NCI-H2107 treated with DMSO at 0.1 percent for 48 hours (cell line): ENCODE measurements around the gene VPS8.

Experiments
- DNase-seq: peaks from one replicate; lab custom pipeline; 2025; ENCODE audit not compliant: unreplicated experiment; lab: John Stamatoyannopoulos, UW

Gene VPS8

DNA sequence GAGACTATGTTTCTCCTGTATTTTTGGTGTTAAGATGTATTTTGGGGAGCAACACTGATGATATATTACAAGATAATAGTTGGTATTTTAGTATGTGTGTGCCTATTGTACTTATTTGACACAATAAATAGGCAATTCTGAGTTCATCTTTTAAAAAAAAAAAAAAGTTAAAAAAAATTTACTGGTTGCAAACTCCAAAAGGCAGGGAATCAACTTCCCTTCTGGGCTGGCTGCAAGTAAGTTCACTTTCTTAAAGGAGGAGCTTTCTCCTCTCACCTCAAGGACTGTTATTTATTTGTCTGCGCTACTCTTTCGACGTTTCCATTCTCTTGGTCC is 335 bp upstream of the VPS8 start:
- DNase-seq = no peak

DNA sequence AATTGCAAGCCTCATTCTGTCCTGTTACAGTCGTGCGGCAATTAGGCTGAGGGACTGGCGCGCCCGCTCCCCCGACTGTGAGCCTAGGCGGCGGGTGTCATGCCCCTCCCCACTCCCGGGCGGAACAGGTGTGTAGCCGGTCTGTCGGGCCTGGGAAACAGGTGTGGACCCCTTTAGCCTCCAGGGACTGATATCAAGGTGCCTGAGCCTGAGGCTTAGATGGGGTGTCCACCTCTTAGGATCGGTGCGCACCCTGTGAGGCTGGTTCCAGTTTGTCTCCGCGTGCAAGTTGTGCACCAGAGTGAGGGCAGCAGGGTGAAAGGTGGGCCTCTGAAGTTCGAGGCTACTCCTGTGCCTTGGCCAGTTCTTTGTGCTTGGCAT is 686 bp downstream of the VPS8 start:
- DNase-seq = no peak

DNA sequence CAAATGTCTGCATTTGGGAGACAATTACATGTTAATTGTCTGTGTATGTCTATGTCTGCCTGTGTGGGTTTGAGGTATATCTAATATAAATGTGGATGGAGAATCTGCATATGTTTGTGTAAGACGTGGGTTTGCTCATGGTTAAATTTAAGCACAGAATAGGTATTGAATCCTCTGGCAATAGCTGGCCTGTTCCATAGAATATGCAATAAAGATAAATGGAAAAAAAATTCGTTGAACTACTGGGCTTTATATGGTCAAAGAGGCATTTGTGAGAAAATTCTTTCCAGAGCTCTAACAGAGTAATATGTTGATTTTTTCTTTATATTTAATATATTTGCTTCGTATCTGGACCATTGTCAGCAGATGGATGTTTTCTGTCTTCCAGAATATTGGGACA is 1.4 kb downstream of the VPS8 start:
- DNase-seq = no peak

DNA sequence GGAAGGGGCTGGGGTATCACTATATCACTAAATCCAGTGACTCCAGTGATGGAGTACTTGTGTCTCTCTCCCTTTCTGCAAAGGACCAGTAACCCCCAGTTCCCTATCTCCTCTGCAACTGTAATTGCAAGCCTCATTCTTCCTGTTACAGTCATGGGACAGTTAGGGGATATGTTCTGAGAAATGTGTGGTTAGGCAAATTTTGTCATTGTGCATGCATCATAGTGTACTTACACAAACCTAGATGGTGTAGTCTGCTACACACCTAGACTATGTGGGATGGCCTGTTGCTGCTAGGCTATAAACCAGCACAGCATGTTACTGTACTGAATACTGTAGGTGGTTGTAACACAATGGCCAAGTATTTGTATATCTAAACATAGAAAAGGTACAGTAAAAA is 2.2 kb downstream of the VPS8 start:
- no peak for DNase-seq

GRCh38 chr3:184815046-184815930 is 3.3 kb downstream of the VPS8 start:
- no peak for DNase-seq

GRCh38 chr3:184816614-184817013 is 4.6 kb downstream of the VPS8 start:
- no peak for DNase-seq

DNA sequence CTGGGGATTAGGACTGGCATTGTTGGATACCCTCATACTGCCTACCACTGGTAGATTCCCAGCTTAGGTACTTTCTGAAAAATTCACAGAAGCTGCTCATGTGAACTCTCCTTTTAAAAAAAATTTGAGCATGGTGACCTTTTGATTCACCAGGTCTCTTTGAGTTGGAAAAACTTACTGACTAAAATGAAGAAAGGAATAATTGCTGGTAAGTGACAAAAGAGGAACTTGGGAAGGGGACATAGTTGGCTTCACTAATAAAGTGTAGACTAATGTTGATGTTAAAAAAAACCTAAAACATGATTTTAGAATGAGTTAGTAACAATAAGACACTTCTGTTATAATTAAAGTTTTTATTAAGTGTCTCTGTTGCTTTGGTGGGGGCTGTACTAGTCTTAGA is 8.6 kb downstream of the VPS8 start:
- no peak for DNase-seq

DNA sequence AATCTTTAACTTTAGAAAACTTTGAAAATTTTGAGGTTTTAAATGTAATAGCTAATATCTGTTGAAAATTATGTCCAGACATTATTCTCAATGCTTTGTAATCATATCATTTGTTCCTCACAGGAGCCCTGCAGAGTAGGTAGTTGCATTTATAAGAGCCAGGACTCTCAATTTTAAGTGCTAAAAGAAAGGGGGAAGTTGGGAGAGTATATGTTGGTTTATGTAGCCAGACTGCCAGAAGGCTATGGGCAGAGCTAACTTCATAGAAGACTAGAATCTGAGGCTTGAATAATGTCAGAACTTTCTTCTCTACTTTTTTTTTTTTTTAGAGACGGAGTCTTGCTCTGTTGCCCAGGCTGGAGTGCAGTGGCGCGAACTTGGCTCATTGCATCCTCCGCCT is 9.1 kb downstream of the VPS8 start:
- DNase-seq = no peak

DNA sequence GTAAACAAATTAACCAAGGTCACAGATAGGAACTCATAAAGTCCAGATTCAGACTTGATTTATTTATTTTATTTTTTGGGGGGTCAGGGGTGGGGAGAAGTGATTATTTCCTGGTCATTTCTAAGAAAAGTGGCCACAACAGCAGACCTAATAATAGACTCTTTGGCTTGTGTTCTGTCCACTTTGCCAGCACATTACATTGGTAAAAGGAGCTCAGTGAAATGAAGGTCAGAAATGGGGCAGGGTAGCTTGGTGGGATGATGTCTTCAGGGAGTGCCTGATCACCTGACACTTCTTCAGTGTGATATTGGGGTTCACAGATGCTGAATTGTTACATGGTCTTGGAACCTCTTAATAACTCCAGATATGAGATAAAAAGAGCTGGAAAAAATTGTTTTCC is 10.1 kb downstream of the VPS8 start:
- no peak for DNase-seq

GRCh38 chr3:184822654-184823053 is 10.7 kb downstream of the VPS8 start:
- no peak for DNase-seq

- no peak for DNase-seq
Observed at GRCh38 chr3:184823990-184824389, 12.0 kb downstream of the VPS8 start.

GRCh38 chr3:184825121-184825820 is 13.3 kb downstream of the VPS8 start:
- DNase-seq = no peak

DNA sequence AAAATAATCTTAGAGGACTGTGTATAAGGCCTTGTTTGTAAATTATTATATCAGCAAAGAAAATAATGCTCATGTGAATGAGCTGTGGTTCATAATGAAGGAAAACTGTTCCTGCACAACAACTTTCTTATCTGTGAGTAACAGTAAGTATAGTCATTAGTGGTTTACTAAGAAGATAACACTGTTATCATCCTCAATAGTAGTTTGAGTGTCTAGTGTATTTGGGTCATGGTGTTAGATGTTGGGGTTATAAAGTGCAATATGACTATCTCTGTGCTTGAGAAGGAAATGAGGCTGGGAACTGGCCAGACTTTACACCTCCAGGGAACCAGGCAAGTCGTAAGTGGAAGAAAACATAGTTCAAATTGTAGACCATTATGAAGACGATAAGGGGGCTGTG is 15.6 kb downstream of the VPS8 start:
- no peak for DNase-seq

DNA sequence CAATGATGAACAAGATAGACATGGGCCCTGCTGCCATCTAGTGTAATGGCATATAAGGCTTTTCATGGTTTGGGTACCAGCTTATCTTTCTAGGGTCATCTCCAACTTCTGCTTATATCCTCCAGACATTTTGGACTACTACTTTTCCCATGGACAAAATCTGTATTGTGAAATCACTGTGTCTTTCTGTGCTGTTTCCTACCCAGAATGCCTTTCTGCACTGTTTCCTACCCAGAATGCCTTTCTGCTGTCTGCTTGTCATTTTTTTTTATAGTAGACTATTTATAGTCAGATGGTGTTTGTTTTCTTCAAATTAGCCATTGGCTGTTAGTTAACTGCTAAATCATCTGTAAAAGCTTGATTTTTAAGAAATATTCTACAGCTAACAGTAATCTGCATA is 20.1 kb downstream of the VPS8 start:
- DNase-seq = no peak

- no peak for DNase-seq
Observed at GRCh38 chr3:184832903-184833302, 20.9 kb downstream of the VPS8 start.

DNA sequence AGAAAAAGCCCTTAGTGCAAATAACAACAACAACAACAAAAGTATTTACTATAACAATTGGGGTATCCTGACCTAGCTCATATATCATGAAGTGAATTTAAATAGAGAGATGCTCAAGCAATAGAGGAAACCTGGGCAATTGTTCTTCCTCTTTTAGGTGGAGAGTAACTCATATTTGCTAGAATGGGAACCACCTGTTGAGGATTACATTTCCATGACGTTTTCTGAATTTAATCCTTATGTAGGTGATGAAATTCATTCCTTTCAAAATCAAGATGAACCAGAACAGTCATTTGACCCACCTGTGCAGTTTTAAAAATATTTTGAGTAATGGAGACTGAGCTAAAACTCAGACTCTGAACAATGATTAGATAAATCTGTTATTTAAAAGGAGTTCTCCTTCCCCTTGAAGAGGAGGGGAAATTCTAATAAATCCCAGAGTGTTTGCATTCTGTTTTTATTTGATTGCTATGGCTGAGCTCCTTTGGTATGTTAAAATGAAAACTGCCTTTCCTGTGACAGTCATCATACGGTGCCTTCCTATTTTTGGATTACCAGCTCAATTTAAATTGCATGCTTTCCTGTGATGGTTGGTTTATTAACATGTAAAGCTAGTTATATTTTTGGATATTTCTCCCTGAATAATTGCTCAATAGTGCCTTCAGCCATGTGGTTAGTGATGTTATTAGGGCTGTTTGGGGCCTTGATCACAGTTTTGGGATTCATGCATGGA is 24.3 kb downstream of the VPS8 start:
- DNase-seq = peak; percentile 25

- DNase-seq = no peak
Observed at GRCh38 chr3:184842433-184842832, 30.5 kb downstream of the VPS8 start.

- no peak for DNase-seq
Observed at GRCh38 chr3:184845819-184846218, 33.9 kb downstream of the VPS8 start.

- no peak for DNase-seq
Observed at GRCh38 chr3:184846496-184846895, 34.5 kb downstream of the VPS8 start.

GRCh38 chr3:184848934-184849333 is 37.0 kb downstream of the VPS8 start:
- no peak for DNase-seq

DNA sequence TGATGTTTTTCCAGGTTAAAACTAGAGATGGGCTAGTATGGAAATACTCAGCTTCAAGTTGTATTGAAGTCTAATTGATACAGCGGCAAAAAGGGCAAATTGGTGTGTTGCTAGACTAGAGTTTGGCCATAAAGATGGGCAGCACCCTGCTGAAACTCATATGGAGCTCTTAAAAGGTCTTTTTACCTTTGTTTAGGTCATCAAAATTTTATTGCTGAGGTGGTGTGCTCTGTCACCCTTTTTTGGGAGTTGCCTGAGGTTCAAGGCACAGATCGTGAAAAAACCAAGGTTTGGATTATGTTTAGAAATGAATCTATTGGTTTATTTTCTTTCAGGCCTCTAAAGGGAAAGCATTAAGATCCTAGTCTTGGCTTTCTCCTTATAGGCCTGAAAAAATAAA is 38.2 kb downstream of the VPS8 start:
- no peak for DNase-seq

GRCh38 chr3:184857099-184857498 is 45.1 kb downstream of the VPS8 start:
- DNase-seq = no peak
